ENCODE results near the gene FOXI1.
A peak's percentile ranks its signal among the peaks of the same experiment; 100 is the strongest.
"Not testable (repeated sequence)": the region's sequence is repeated elsewhere in the genome, so short reads cannot be mapped to it uniquely, and the experiment has no call there.

Gene FOXI1

GRCh38 chr5:170136506-170136905 is 30.8 kb downstream of the FOXI1 start:
- Histone ChIP-seq H3K27ac (ENCODE audit: poor library complexity, severe bottlenecking) (peak overlapping the region; percentile 60), H3K36me3 (ENCODE audit: low read depth) (no peaks in the 10 kb centered on the region), H3K9me3 (ENCODE audit: severe bottlenecking) (no peaks in the 10 kb centered on the region), H3K4me3 (ENCODE audit: severe bottlenecking) (no peak overlapping the region), H3K4me1 (ENCODE audit: insufficient read depth, poor library complexity, severe bottlenecking) (peaks cover 19% of the 10 kb centered on the region), H3K27me3 (ENCODE audit: insufficient read depth, poor library complexity, severe bottlenecking) (no peaks in the 10 kb centered on the region)
- ATAC-seq (ENCODE audit: low read depth) = no peak
- no peak for TF ChIP-seq CTCF (IDR thresholded peaks at IDR 0.05; ENCODE audit: poor library complexity, severe bottlenecking)
- no peak for DNase-seq (ENCODE audit: low spot score)

DNA sequence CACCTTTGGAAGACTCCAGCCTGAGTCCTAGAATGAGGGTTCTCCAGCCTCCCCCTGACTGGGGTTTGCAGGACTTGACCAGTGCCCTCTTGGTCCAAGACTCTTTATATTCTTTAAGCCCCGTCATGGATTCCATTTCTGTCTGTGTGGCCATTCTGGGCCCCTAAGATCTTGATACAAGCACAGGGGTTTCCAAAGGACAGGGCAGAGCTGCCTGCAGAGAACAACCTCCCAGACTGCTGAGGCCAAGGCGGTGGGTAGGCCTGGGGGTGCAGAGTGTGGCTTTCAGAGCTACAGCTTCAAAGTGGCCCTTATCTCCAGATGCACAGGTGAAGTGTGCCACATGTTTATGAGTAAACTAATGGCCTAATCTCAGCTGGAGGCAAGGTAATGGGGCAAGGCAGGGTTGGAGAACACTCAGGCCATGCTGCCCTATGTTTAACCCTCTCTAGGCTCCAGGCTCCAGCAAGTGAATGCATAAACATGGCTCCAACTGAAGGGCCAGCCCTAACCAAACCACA is 32.1 kb downstream of the FOXI1 start:
- ATAC-seq (ENCODE audit: low read depth) (no peak), DNase-seq (ENCODE audit: low spot score) (no peak)
- H3K4me3 ChIP-seq (ENCODE audit: severe bottlenecking) = no peak overlapping the region
- H3K27me3 ChIP-seq (ENCODE audit: insufficient read depth, poor library complexity, severe bottlenecking) = no peaks in the 10 kb centered on the region
- peaks cover 16% of the 10 kb centered on the region for H3K4me1 ChIP-seq (ENCODE audit: insufficient read depth, poor library complexity, severe bottlenecking)
- H3K27ac ChIP-seq (ENCODE audit: poor library complexity, severe bottlenecking) = no peak overlapping the region
- TF ChIP-seq CTCF (IDR thresholded peaks at IDR 0.05; ENCODE audit: poor library complexity, severe bottlenecking) = no peak
- H3K36me3 ChIP-seq (ENCODE audit: low read depth) = no peaks in the 10 kb centered on the region
- H3K9me3 ChIP-seq (ENCODE audit: severe bottlenecking) = no peaks in the 10 kb centered on the region

DNA sequence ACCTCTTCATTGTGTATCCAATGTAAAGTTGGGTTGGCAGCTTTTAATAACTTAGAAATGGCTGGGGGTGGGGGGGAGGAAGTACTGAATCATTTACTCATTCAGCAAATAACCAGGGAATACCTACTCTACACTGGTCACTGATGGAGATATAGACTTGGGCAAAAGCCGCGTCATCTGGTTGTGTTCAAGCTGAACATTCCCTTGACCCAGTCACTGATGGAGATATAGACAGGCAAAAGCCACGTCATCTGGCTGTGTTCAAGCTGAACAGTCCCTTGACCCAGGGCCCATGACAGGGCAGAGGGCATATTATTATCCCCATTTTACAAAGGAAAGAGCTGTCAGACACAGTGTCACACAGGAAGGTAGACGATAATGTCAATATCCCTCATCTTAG is 32.6 kb downstream of the FOXI1 start:
- ATAC-seq (ENCODE audit: low read depth) (no peak), DNase-seq (ENCODE audit: low spot score) (no peak)
- Histone ChIP-seq H3K4me1 (ENCODE audit: insufficient read depth, poor library complexity, severe bottlenecking) (peaks cover 12% of the 10 kb centered on the region), H3K4me3 (ENCODE audit: severe bottlenecking) (no peak overlapping the region), H3K36me3 (ENCODE audit: low read depth) (no peaks in the 10 kb centered on the region), H3K9me3 (ENCODE audit: severe bottlenecking) (no peaks in the 10 kb centered on the region), H3K27ac (ENCODE audit: poor library complexity, severe bottlenecking) (no peak overlapping the region), H3K27me3 (ENCODE audit: insufficient read depth, poor library complexity, severe bottlenecking) (no peaks in the 10 kb centered on the region)
- TF ChIP-seq CTCF (IDR thresholded peaks at IDR 0.05; ENCODE audit: poor library complexity, severe bottlenecking) = no peak

- no peak for DNase-seq (ENCODE audit: low spot score)
- Histone ChIP-seq H3K27ac (ENCODE audit: poor library complexity, severe bottlenecking) (no peak overlapping the region), H3K9me3 (ENCODE audit: severe bottlenecking) (no peaks in the 10 kb centered on the region), H3K4me1 (ENCODE audit: insufficient read depth, poor library complexity, severe bottlenecking) (peaks cover 12% of the 10 kb centered on the region), H3K27me3 (ENCODE audit: insufficient read depth, poor library complexity, severe bottlenecking) (no peaks in the 10 kb centered on the region), H3K4me3 (ENCODE audit: severe bottlenecking) (no peak overlapping the region), H3K36me3 (ENCODE audit: low read depth) (no peaks in the 10 kb centered on the region)
- no peak for ATAC-seq (ENCODE audit: low read depth)
- no peak for TF ChIP-seq CTCF (IDR thresholded peaks at IDR 0.05; ENCODE audit: poor library complexity, severe bottlenecking)
Measured at GRCh38 chr5:170139786-170140335, 34.2 kb downstream of the FOXI1 start.

DNA sequence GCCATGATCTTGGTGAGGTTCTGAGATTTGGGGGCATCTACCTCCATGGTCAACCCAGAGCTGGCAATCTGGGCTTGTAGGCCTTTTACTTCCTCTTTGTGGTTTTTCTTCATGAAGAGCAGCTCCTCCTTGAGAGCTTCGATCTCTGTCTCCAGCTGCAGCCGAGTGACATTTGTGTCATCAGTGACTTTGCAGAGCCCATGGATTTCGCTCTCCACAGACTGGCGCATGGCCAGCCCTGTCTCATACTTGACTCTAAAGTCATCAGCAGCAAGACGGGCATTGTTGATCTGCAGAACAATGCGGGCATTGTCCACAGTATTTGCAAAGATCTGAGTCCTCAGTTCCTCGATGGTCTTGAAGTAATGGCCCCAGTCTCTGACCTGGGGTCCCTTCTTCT is 35.5 kb downstream of the FOXI1 start:
- H3K36me3 ChIP-seq (ENCODE audit: low read depth); H3K9me3 ChIP-seq (ENCODE audit: severe bottlenecking); H3K4me1 ChIP-seq (ENCODE audit: insufficient read depth, poor library complexity, severe bottlenecking); DNase-seq (ENCODE audit: low spot score); H3K27me3 ChIP-seq (ENCODE audit: insufficient read depth, poor library complexity, severe bottlenecking); H3K27ac ChIP-seq (ENCODE audit: poor library complexity, severe bottlenecking); H3K4me3 ChIP-seq (ENCODE audit: severe bottlenecking); ATAC-seq (ENCODE audit: low read depth): not testable (repeated sequence)

Measured in RWPE2 (cell line).